T-helper 2 cell treated with Interferon-gamma antibody and Interleukin-4, amounts not matched to agents 100 ng/mL and 5 ng/mL, for 36 hours (primary cell): ENCODE results near the gene MRGPRX2. TPM values are rescaled to one million over a fixed set of nuclear protein-coding genes. Genes with fewer than 3 reads are reported as not detected.

Experiments
- intact Hi-C: fragments of 100-400 bp; cut with micrococcal nuclease; formaldehyde crosslinking; loops from one replicate; pipeline ENCODE4 v1.15.1; 2023
- total RNA-seq: library from RNA; stranded (reverse); gene quantifications from 2 replicates; pipeline ENCODE4 v1.2.3, GENCODE V29; 2022

The MRGPRX2 gene
- total RNA-seq, 1 donor from 2014 or later = not detected

DNA sequence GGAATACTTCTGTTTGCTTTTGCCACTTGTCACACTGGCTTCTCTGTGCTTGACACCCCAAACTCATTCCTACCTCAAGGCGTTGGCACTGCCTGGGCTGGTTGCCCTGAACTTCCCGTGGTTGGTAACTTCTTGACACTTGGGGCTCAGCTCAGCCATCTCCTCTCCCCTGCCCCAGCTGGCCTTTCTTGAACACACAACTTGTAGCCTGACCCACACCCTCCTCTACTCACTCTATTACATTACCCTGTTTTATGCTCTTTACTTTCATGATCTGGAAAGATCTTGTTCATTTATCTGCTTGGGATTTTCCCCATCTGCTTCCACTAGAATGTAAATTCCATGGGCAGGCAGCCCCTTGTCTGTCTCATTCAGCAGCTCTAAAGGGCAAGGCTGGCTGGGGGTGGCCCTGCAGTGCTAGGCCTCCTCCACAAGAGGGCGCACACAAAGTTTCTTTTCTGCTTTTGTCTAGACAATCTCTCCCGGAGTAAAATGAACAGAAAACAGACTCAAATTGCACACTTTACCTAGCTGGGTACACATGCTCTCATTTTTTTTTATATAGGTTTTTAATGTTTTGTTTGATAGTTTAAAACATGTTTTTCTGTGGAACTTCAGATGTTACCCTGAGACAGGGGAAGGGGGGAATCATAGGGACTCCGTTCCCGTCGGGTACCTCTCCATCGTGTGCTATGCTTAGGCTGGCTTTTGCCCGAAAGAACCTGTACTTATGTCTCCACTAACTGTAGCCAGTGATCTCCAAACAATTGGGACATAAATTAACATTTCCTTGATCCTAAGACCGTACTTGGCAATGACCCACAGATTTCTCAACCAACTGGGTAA lies 16.4 kb upstream of the MRGPRX2 start:
- intact Hi-C loops = loop anchor here (1.0 to 5.0 kb wide), 3 partner anchors 40 to 235 kb away; partner anchors contain the start of genes E2F8 and ZDHHC13

- intact Hi-C loops = loop anchor here (2.0 to 5.0 kb wide), 2 partner anchors 41 to 233 kb away; partner anchors contain the start of gene ZDHHC13
These were observed 15.1 kb upstream of the MRGPRX2 start for GRCh38 chr11:19075636-19076035.

GRCh38 chr11:19073454-19074415 lies 13.2 kb upstream of the MRGPRX2 start:
- intact Hi-C loops = loop anchor here (5.0 kb wide), 1 partner anchor 669 kb away; no protein-coding TSS in a partner anchor

DNA sequence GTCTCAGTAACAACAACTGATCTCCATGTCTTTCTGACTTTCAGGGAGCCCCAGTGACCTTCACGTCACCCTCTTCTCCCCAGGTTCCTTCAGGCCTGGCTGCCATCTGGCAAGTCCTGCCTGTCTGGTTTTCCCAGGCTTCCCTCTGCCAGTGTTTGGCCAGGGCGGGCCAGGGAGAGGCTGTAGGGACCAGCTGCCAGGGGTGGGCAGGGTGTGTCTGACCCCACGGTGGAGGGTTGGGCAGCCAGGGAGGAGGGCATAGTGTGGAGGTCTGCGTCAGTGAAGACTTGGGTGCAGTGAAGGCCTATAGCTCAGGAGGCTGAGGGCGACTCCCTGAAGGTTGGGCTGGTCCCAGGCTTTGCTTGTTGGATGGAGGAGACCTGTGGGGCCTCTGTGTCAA lies 11.9 kb upstream of the MRGPRX2 start:
- intact Hi-C loops = loop anchor here (5.0 kb wide), 1 partner anchor 670 kb away; no protein-coding TSS in a partner anchor

- intact Hi-C loops = loop anchor here (5.0 kb wide), 1 partner anchor 671 kb away; no protein-coding TSS in a partner anchor
These were observed 10.7 kb upstream of the MRGPRX2 start for GRCh38 chr11:19071255-19071654.

DNA sequence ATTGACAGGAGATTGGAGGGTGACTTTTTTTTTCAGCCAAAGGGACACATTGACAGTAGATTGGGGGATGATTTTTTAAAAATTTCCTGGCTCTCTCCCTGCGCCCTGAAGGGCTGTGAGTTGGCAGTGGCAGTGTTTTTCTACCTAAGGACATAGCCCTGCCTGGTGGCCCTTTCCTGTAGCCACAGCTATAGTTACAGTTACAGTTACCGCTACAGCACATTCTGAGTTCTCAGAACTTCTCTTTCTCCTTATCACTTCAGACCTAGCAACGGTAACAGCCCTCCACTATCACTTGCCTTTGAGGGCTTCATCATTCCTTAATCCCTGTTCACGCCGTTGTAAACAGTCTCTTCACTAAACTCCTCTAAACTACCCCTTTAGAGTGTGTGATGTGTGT lies 684 bp downstream of the MRGPRX2 start:
- intact Hi-C loops = no loop called here

DNA sequence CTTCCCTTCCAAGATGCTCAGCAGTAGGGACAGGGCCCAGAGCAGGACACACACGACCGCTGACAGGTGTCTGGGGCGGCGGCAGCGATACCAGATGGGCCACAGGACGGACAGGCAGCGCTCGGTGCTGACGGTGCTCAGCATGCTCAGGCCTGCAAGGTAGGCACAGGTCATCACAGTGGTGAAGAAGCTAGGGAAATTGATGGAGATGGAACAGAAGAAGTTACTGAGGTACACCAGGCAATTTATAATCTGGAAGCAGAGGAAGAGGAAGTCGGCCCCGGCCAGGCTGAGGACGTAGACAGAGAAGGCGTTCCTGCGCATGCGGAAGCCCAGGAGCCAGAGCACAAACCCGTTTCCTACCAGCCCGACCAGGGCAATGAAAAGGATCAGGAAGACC lies 4.6 kb downstream of the MRGPRX2 start:
- intact Hi-C loops = no loop called here

GRCh38 chr11:19055016-19055415 lies 5.5 kb downstream of the MRGPRX2 start:
- intact Hi-C loops = no loop called here

GRCh38 chr11:19053909-19054308 lies 6.6 kb downstream of the MRGPRX2 start:
- intact Hi-C loops = no loop called here

DNA sequence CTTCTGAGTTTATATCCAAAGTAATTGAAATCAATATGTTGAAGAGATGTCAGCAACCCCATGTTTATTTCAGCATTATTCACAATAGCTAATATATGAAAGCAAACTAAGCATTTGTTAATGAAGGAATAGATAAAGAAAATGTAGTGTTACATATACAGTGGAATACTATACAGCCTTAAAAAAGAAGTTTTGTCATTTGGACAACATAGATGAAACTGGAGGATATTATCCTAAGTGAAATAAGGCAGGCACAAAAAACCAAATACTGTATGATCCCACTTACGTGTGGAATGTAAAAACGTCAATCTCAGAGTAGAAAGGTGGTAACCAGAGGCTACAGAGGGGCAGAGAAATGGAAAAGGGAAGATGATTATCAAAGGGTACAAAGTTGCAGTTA lies 10.2 kb downstream of the MRGPRX2 start:
- intact Hi-C loops = no loop called here

- intact Hi-C loops = no loop called here
These were observed 11.2 kb downstream of the MRGPRX2 start for GRCh38 chr11:19049351-19049750.

GRCh38 chr11:19040051-19040450 lies 20.5 kb downstream of the MRGPRX2 start:
- intact Hi-C loops = no loop called here

- intact Hi-C loops = no loop called here
These were observed 21.1 kb downstream of the MRGPRX2 start for GRCh38 chr11:19039409-19039808.

GRCh38 chr11:19032990-19033389 lies 27.5 kb downstream of the MRGPRX2 start:
- intact Hi-C loops = no loop called here

GRCh38 chr11:19027829-19028595 lies 32.5 kb downstream of the MRGPRX2 start:
- intact Hi-C loops = no loop called here

- intact Hi-C loops = no loop called here
These were observed 33.7 kb downstream of the MRGPRX2 start for GRCh38 chr11:19026862-19027261.

DNA sequence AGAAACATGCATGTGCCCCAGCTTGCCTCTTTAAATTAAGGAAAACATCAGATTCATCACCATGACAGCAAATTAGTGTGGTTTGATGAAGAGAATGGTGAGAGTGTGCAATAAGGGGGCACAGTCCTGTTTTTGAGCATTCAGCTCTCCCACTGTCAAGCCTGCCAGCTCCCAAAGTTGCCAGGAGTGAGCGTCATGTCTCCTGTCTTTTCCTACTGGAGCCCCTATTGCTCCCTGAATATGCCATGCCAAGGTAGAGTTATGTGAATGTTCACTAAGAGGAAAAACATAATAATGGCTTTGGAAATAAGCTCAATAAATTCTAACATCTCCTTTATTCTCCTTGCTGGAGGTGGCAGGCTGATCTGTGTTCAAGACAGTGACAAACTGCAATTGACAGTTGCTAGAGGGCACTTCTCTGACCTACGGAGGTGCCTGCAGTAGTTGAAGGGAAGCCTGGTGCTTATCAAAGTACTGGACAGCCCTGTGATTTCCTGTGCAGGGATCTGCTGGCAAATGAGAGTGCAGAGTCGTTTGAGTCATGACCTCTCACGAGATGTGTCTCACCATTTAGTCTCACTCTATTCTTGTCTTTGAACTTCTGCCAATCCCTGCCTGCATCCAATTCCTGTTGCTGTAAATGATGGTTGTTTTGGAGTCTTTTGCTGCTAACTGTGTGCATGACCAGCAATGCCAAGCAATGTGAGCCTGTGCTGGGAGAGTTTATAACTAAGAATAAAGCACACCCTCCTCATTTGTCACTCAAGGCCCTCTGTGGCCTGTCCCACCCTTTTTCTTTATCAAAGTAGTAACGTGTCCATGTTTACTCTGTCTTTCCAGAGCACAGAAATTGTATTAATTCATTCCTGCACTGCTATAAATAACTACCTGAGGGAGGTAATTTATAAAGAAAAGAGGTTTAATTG lies 34.8 kb downstream of the MRGPRX2 start:
- intact Hi-C loops = no loop called here

GRCh38 chr11:19020831-19021230 lies 39.7 kb downstream of the MRGPRX2 start:
- intact Hi-C loops = no loop called here

DNA sequence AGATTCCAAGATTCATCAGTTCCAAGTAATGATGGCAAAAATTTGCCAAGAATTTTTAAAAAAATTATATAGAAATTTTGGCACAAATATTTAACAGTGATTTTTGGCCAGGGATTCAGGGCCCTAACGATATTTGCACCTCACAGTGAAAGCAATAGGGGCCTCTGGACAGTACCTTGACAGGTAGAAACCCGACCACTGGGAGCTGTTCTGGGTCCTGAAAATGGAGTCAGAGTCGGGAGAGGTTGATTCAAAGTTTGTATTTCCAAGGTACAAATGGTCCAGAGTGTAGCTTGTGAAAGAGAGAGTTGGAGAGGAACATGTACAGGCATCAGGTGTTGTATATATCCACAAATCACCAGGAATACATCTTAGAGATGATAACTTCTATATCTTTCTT lies 41.6 kb downstream of the MRGPRX2 start:
- intact Hi-C loops = no loop called here
